Neuronal stem cell (in vitro differentiated cells): Measurements from ENCODE around the gene GPC2.
A peak's percentile ranks its signal among the peaks of the same experiment; 100 is the strongest.

Experiments
- DNase-seq: peaks from one replicate; pipeline ENCODE4 v3.0.0-alpha.2; 2013; ENCODE audit warnings: low spot score
- H2AFZ ChIP-seq: one replicate; pipeline ENCODE4 v1.6.1; 2013; ENCODE audit warnings: mild to moderate bottlenecking, low read length, inconsistent platforms
- H2AK5ac ChIP-seq: 2 replicates; pipeline ENCODE4 v1.6.1; 2013; ENCODE audit warnings: low read depth, mild to moderate bottlenecking, inconsistent platforms, low read length, moderate library complexity, mixed read lengths
- H2BK120ac ChIP-seq: 2 replicates; pipeline ENCODE4 v1.6.1; 2013; ENCODE audit warnings: low read depth, mild to moderate bottlenecking, inconsistent platforms, low read length, moderate library complexity, mixed read lengths
- H2BK12ac ChIP-seq: one replicate; pipeline ENCODE4 v1.6.1; 2013; ENCODE audit warnings: low read length, inconsistent platforms
- H2BK15ac ChIP-seq: 2 replicates; pipeline ENCODE4 v1.6.1; 2013; ENCODE audit warnings: mild to moderate bottlenecking, low read length, inconsistent platforms, mixed read lengths
- H2BK5ac ChIP-seq: one replicate; pipeline ENCODE4 v1.6.1; 2013; ENCODE audit warnings: inconsistent platforms, mild to moderate bottlenecking, low read length, moderate library complexity
- H3K14ac ChIP-seq: one replicate; pipeline ENCODE4 v1.6.1; 2013; ENCODE audit warnings: low read length, inconsistent platforms
- H3K18ac ChIP-seq: 2 replicates; pipeline ENCODE4 v1.6.1; 2013; ENCODE audit warnings: low read length, inconsistent platforms
- H3K23ac ChIP-seq: 2 replicates; pipeline ENCODE4 v1.6.1; 2013; ENCODE audit warnings: low read depth, mild to moderate bottlenecking, mixed read lengths, low read length, inconsistent platforms; ENCODE audit not compliant: poor library complexity
- H3K27ac ChIP-seq: replicated peaks from 3 replicates; pipeline ENCODE4 v1.5.1; 2013; ENCODE audit warnings: low read length, inconsistent platforms
- H3K27me3 ChIP-seq, 3 experiments: 2 replicates each; pipeline ENCODE4 v1.6.1; 2013; ENCODE audit warnings: low read length in 3 of 3, mild to moderate bottlenecking in 2 of 3, inconsistent platforms in 1 of 3, low read depth in 1 of 3, mixed read lengths in 1 of 3, moderate library complexity in 1 of 3; ENCODE audit not compliant: control insufficient read depth in 3 of 3, insufficient read depth in 3 of 3
- H3K36me3 ChIP-seq, 2 donors: replicated peaks in 1 of 2; 2 replicates each; pipeline ENCODE4 v1.6.1; 2013; ENCODE audit warnings: low read length in 2 of 2; ENCODE audit not compliant: control insufficient read depth in 2 of 2, insufficient read depth in 2 of 2
- H3K4ac ChIP-seq: 2 replicates; pipeline ENCODE4 v1.6.1; 2013; ENCODE audit warnings: inconsistent platforms, mild to moderate bottlenecking, low read length, moderate library complexity
- H3K4me1 ChIP-seq, 2 donors: 1 replicate in 1 of 2; 2 replicates in 1 of 2; pipeline ENCODE4 v1.6.1; 2013; ENCODE audit warnings: low read length in 2 of 2, low read depth in 1 of 2; ENCODE audit not compliant: control insufficient read depth in 2 of 2, insufficient read depth in 1 of 2
- H3K4me2 ChIP-seq: one replicate; pipeline ENCODE4 v1.6.1; 2013; ENCODE audit warnings: mild to moderate bottlenecking, low read length, inconsistent platforms; ENCODE audit not compliant: insufficient read depth, poor library complexity, severe bottlenecking
- H3K4me3 ChIP-seq, 2 donors: 2 replicates each; pipeline ENCODE4 v1.5.1; 2013; ENCODE audit warnings: low read length in 2 of 2, mild to moderate bottlenecking in 2 of 2, inconsistent platforms in 1 of 2, moderate library complexity in 1 of 2
- H3K79me1 ChIP-seq: one replicate; pipeline ENCODE4 v1.6.1; 2013; ENCODE audit warnings: low read depth, mild to moderate bottlenecking, inconsistent platforms, low read length, moderate library complexity
- H3K9ac ChIP-seq: one replicate; pipeline ENCODE4 v1.6.1; 2013; ENCODE audit warnings: mild to moderate bottlenecking, low read depth, low read length, inconsistent platforms; ENCODE audit not compliant: poor library complexity
- H3K9me3 ChIP-seq, 2 donors: replicated peaks in 1 of 2; 2 replicates each; pipeline versions ENCODE3 to v1.6.1; 2013; ENCODE audit warnings: low read length in 2 of 2, mild to moderate bottlenecking in 2 of 2, inconsistent platforms in 1 of 2, low read depth in 1 of 2, mixed read lengths in 1 of 2, moderate library complexity in 1 of 2; ENCODE audit not compliant: control insufficient read depth in 2 of 2, insufficient read depth in 1 of 2
- H4K8ac ChIP-seq: one replicate; pipeline ENCODE4 v1.6.1; 2013; ENCODE audit warnings: low read depth, mild to moderate bottlenecking, inconsistent platforms, low read length, moderate library complexity
- H4K91ac ChIP-seq: one replicate; pipeline ENCODE4 v1.6.1; 2013; ENCODE audit warnings: low read length, low read depth, mild to moderate bottlenecking, inconsistent platforms; ENCODE audit not compliant: poor library complexity
- WGBS, 2 donors: extraction: QIAGEN DNeasy Blood & Tissue Kit; methylation state at CpG; one replicate each; pipeline ENCODE4 v1.1.7; 2013; ENCODE audit warnings: missing lambda C conversion rate in 2 of 2, mixed read lengths in 1 of 2; ENCODE audit not compliant: insufficient read length in 2 of 2, insufficient replicate concordance in 1 of 2; ENCODE audit errors: extremely low coverage in 2 of 2; 5-methylcytosine and 5-hydroxymethylcytosine counted together

Gene GPC2

GRCh38 chr7:100222445-100223132, 45.4 kb upstream of the GPC2 start:
- H3K4me3 ChIP-seq = no peak overlapping the region
- WGBS, 2 donors = no CpG with 5 or more reads among the region's 13 CpGs
- H3K14ac ChIP-seq = no peak overlapping the region
- peaks cover 24 to 26% of the 10 kb centered on the region in 2 donors for H3K36me3 ChIP-seq
- no peak overlapping the region for H2BK12ac ChIP-seq
- peaks cover 4% of the 10 kb centered on the region for H3K79me1 ChIP-seq
- no peak for DNase-seq
- no peak overlapping the region for H2AK5ac ChIP-seq
- no peak overlapping the region for H3K27ac ChIP-seq
- H3K4me2 ChIP-seq = no peak overlapping the region
- no peak overlapping the region for H3K4ac ChIP-seq
- no peak overlapping the region for H2BK15ac ChIP-seq
- no peak overlapping the region for H2BK5ac ChIP-seq
- H3K23ac ChIP-seq = no peak overlapping the region
- H3K9me3 ChIP-seq = no peaks in the 10 kb centered on the region
- H3K9ac ChIP-seq = no peak overlapping the region
- no peak overlapping the region for H3K18ac ChIP-seq
- H3K4me1 ChIP-seq = peaks cover 4 to 8% of the 10 kb centered on the region in 2 donors
- H2BK120ac ChIP-seq = no peak overlapping the region
- H2AFZ ChIP-seq = no peak overlapping the region
- H3K27me3 ChIP-seq = no peaks in the 10 kb centered on the region
- no peak overlapping the region for H4K91ac ChIP-seq
- H4K8ac ChIP-seq = no peak overlapping the region

GRCh38 chr7:100221767-100222444, 44.7 kb upstream of the GPC2 start:
- Histone ChIP-seq H3K14ac (no peak overlapping the region), H2BK15ac (no peak overlapping the region), H3K9ac (no peak overlapping the region), H3K23ac (no peak overlapping the region), H3K36me3 (peaks cover 24 to 26% of the 10 kb centered on the region in 2 donors), H3K79me1 (peaks cover 4% of the 10 kb centered on the region), H3K18ac (no peak overlapping the region), H2BK5ac (no peak overlapping the region), H3K27ac (no peak overlapping the region), H2AK5ac (no peak overlapping the region), H4K8ac (no peak overlapping the region), H3K4me2 (no peak overlapping the region), H3K4me1 (peaks cover 4 to 8% of the 10 kb centered on the region in 2 donors), H2BK12ac (no peak overlapping the region), H4K91ac (no peak overlapping the region), H2BK120ac (no peak overlapping the region), H3K4ac (no peak overlapping the region), H3K9me3 (no peaks in the 10 kb centered on the region), H2AFZ (no peak overlapping the region), H3K4me3 (no peak overlapping the region), H3K27me3 (no peaks in the 10 kb centered on the region)
- WGBS, 2 donors = no CpG with 5 or more reads among the region's 14 CpGs
- DNase-seq = no peak

GRCh38 chr7:100221231-100221718, 44.1 kb upstream of the GPC2 start:
- WGBS, 2 donors = no CpG with 5 or more reads among the region's 5 CpGs
- H4K91ac ChIP-seq = no peak overlapping the region

GRCh38 chr7:100220586-100221230, 43.5 kb upstream of the GPC2 start:
- Histone ChIP-seq H3K23ac (peak overlapping the region; percentile 55), H3K4ac (no peak overlapping the region)
- no peak for DNase-seq

More at GRCh38 chr7:100221231-100221718, 44.1 kb upstream of the GPC2 start:
- no peak overlapping the region for H3K18ac ChIP-seq
- H2AFZ ChIP-seq = no peak overlapping the region
- no peak overlapping the region for H2BK120ac ChIP-seq
- no peak overlapping the region for H3K23ac ChIP-seq
- DNase-seq = no peak
- H3K4ac ChIP-seq = no peak overlapping the region
- H3K27me3 ChIP-seq = no peaks in the 10 kb centered on the region
- H3K9ac ChIP-seq = peak overlapping the region; percentile 44
- no peak overlapping the region for H3K4me2 ChIP-seq
- H3K4me3 ChIP-seq = no peak overlapping the region
- H2BK15ac ChIP-seq = no peak overlapping the region
- H3K36me3 ChIP-seq = peaks cover 24 to 26% of the 10 kb centered on the region in 2 donors
- H2BK12ac ChIP-seq = no peak overlapping the region
- peaks cover 0 to 4% of the 10 kb centered on the region in 2 donors for H3K4me1 ChIP-seq
- H3K9me3 ChIP-seq = no peaks in the 10 kb centered on the region
- no peak overlapping the region for H3K27ac ChIP-seq
- no peak overlapping the region for H3K14ac ChIP-seq
- no peak overlapping the region for H4K8ac ChIP-seq
- H2BK5ac ChIP-seq = peak overlapping the region; percentile 39
- no peak overlapping the region for H2AK5ac ChIP-seq
- H3K79me1 ChIP-seq = peaks cover 4% of the 10 kb centered on the region

More at GRCh38 chr7:100220586-100221230, 43.5 kb upstream of the GPC2 start:
- no peak overlapping the region for H2BK15ac ChIP-seq
- no peak overlapping the region for H3K4me3 ChIP-seq
- H3K27ac ChIP-seq = no peak overlapping the region
- H3K18ac ChIP-seq = no peak overlapping the region
- peak overlapping the region; percentile 39 for H2BK5ac ChIP-seq
- H2BK120ac ChIP-seq = no peak overlapping the region
- no peak overlapping the region for H4K8ac ChIP-seq
- no peaks in the 10 kb centered on the region for H3K27me3 ChIP-seq
- no peak overlapping the region for H3K14ac ChIP-seq
- H2AFZ ChIP-seq = no peak overlapping the region
- WGBS, 2 donors = no CpG with 5 or more reads among the region's 22 CpGs
- no peak overlapping the region for H2BK12ac ChIP-seq
- peak overlapping the region; percentile 44 for H3K9ac ChIP-seq
- no peak overlapping the region for H3K4me2 ChIP-seq
- H3K4me1 ChIP-seq = peaks cover 0 to 2% of the 10 kb centered on the region in 2 donors
- H3K79me1 ChIP-seq = peaks cover 4% of the 10 kb centered on the region
- no peaks in the 10 kb centered on the region for H3K9me3 ChIP-seq
- no peak overlapping the region for H2AK5ac ChIP-seq
- H4K91ac ChIP-seq = no peak overlapping the region
- H3K36me3 ChIP-seq = peaks cover 24 to 26% of the 10 kb centered on the region in 2 donors
